Chondrocyte (in vitro differentiated cells): ENCODE measurements around the gene MLANA. TPM values are rescaled to one million over a fixed set of nuclear protein-coding genes. Genes with fewer than 3 reads are reported as not detected.

Experiments used
- DNase-seq: peaks from one replicate; pipeline ENCODE4 v3.0.0; 2021; ENCODE audit warnings: mixed read lengths, low spot score
- H3K27ac Mint-ChIP-seq: one replicate; pipeline ENCODE4 v1.8.0; 2021; ENCODE audit warnings: mild to moderate bottlenecking, moderate library complexity, mixed read lengths; ENCODE audit not compliant: unreplicated experiment
- H3K27me3 Mint-ChIP-seq: 2 replicates; pipeline ENCODE4 v1.8.0; 2021; ENCODE audit warnings: low read depth, mixed read lengths
- H3K36me3 Mint-ChIP-seq: 2 replicates; pipeline ENCODE4 v1.8.0; 2021; ENCODE audit warnings: low read depth, mixed read lengths
- H3K4me1 Mint-ChIP-seq: 2 replicates; pipeline ENCODE4 v1.8.0; 2021; ENCODE audit warnings: low read depth, mild to moderate bottlenecking, mixed read lengths
- H3K4me3 Mint-ChIP-seq: one replicate; pipeline ENCODE4 v1.8.0; 2021; ENCODE audit warnings: mild to moderate bottlenecking, moderate library complexity, mixed read lengths; ENCODE audit not compliant: unreplicated experiment
- H3K9me3 Mint-ChIP-seq: 2 replicates; pipeline ENCODE4 v1.8.0; 2021; ENCODE audit warnings: low read depth, mixed read lengths
- CTCF ChIP-seq: fragments of 200-600 bp; sonication (generic); IDR thresholded peaks from 2 replicates; pipeline ENCODE4 v1.5.0; 2021; ENCODE audit warnings: antibody characterized with exemption, mild to moderate bottlenecking, moderate library complexity
- total RNA-seq: library from RNA; stranded (reverse); gene quantifications from 3 replicates; pipeline ENCODE4 v1.2.1, GENCODE V29; 2021

Gene MLANA
- total RNA-seq, 1 donor from 2014 or later, result not detected

GRCh38 chr9:5872511-5872910, 18.2 kb upstream of the MLANA start:
- no peak for TF ChIP-seq CTCF
- no peak for DNase-seq
- no peaks in the 10 kb centered on the region for H3K4me1 Mint-ChIP-seq
- H3K27me3 Mint-ChIP-seq, result no peaks in the 10 kb centered on the region
- H3K4me3 Mint-ChIP-seq, result no peak overlapping the region
- H3K36me3 Mint-ChIP-seq, result no peaks in the 10 kb centered on the region
- peaks cover 4% of the 10 kb centered on the region for H3K9me3 Mint-ChIP-seq
- H3K27ac Mint-ChIP-seq, result no peak overlapping the region

GRCh38 chr9:5873439-5873838, 17.2 kb upstream of the MLANA start:
- Mint-ChIP-seq H3K9me3 (peaks cover 4% of the 10 kb centered on the region), H3K27me3 (no peaks in the 10 kb centered on the region), H3K27ac (no peak overlapping the region), H3K4me3 (no peak overlapping the region), H3K4me1 (no peaks in the 10 kb centered on the region), H3K36me3 (no peaks in the 10 kb centered on the region)
- no peak for TF ChIP-seq CTCF
- no peak for DNase-seq

GRCh38 chr9:5874048-5874447, 16.6 kb upstream of the MLANA start:
- DNase-seq, result no peak
- no peak overlapping the region for H3K4me3 Mint-ChIP-seq
- H3K27ac Mint-ChIP-seq, result no peak overlapping the region
- no peaks in the 10 kb centered on the region for H3K27me3 Mint-ChIP-seq
- no peaks in the 10 kb centered on the region for H3K36me3 Mint-ChIP-seq
- H3K4me1 Mint-ChIP-seq, result no peaks in the 10 kb centered on the region
- TF ChIP-seq CTCF, result no peak
- H3K9me3 Mint-ChIP-seq, result peaks cover 4% of the 10 kb centered on the region

GRCh38 chr9:5876026-5876425, 14.7 kb upstream of the MLANA start:
- H3K9me3 Mint-ChIP-seq, result peaks cover 4% of the 10 kb centered on the region
- H3K27me3 Mint-ChIP-seq, result no peaks in the 10 kb centered on the region
- TF ChIP-seq CTCF, result no peak
- no peak for DNase-seq
- H3K4me3 Mint-ChIP-seq, result no peak overlapping the region
- no peak overlapping the region for H3K27ac Mint-ChIP-seq
- no peaks in the 10 kb centered on the region for H3K36me3 Mint-ChIP-seq
- no peaks in the 10 kb centered on the region for H3K4me1 Mint-ChIP-seq

GRCh38 chr9:5876711-5877110, 14.0 kb upstream of the MLANA start:
- DNase-seq, result no peak
- Mint-ChIP-seq H3K4me1 (no peaks in the 10 kb centered on the region), H3K36me3 (no peaks in the 10 kb centered on the region), H3K4me3 (no peak overlapping the region), H3K9me3 (peaks cover 4% of the 10 kb centered on the region), H3K27ac (no peak overlapping the region), H3K27me3 (no peaks in the 10 kb centered on the region)
- TF ChIP-seq CTCF, result no peak
